ENCODE measurements around the gene AADACL2.

DNA sequence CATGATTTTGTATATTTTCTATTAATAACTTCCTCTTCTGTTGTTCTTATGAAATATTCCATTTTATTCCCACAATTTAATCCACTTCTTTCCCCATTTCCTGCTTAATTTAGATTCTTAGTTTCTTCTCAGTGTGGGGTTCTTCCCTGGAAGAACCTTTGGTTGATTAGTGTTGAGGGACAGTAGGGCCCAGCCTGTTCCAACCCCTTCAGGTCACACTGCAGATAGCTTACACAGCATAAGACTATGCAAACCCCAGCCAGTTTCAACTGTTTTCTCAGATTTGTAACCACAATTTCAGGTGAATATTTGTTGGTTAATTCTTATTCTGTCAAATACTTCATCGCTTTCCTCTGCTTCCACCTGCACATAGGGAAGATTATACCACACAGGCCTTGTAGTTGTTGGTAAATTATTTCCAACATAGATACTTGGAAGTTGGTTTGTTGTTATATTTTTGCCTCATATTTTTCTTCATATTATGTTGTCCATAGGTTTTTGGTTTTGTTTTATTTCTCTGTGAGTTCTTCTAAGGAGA lies 34.7 kb downstream of the AADACL2 start:
- TF ChIP-seq, protein P1, sequence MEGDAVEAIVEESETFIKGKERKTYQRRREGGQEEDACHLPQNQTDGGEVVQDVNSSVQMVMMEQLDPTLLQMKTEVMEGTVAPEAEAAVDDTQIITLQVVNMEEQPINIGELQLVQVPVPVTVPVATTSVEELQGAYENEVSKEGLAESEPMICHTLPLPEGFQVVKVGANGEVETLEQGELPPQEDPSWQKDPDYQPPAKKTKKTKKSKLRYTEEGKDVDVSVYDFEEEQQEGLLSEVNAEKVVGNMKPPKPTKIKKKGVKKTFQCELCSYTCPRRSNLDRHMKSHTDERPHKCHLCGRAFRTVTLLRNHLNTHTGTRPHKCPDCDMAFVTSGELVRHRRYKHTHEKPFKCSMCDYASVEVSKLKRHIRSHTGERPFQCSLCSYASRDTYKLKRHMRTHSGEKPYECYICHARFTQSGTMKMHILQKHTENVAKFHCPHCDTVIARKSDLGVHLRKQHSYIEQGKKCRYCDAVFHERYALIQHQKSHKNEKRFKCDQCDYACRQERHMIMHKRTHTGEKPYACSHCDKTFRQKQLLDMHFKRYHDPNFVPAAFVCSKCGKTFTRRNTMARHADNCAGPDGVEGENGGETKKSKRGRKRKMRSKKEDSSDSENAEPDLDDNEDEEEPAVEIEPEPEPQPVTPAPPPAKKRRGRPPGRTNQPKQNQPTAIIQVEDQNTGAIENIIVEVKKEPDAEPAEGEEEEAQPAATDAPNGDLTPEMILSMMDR (IDR thresholded peaks at IDR 0.05; ENCODE audit: low read depth, low read length): no peak
- no peak for TF ChIP-seq EZH2phosphoT487 (IDR thresholded peaks at IDR 0.05; ENCODE audit: low read depth)
